Measurements from ENCODE around the gene TXNRD3. TPM values are rescaled to one million over a fixed set of nuclear protein-coding genes. Genes with fewer than 3 reads are reported as not detected.

Gene TXNRD3
- 10 to 100 TPM in 2 of 4 donors, 1 to 10 TPM in 2; 7.8 to 14.7 (median 9.4) TPM for total RNA-seq

- peak within 1 kb of the TSS; percentile 55 to 93 (median 85) for H3K4me3 ChIP-seq
- WGBS, 2 donors, result 0 to 7% methylated on average over 1 to 7 of the region's 102 CpGs
- H3K27me3 ChIP-seq, result peaks cover 0 to 28% (median 0%) of the 10 kb centered on the region in 4 donors
- no peak for DNase-seq
- intact Hi-C loops (cut with DNase I), result no loop called here
- H3K36me3 ChIP-seq, result no peaks in the 10 kb centered on the region
- no peaks in the 10 kb centered on the region for H3K9me3 ChIP-seq
- H3K27ac ChIP-seq, result peak within 1 kb of the TSS; percentile 62 to 88 (median 86)
- peaks cover 0 to 20% (median 3%) of the 10 kb centered on the region in 3 donors for H3K4me1 ChIP-seq
- TF ChIP-seq POLR2A (IDR thresholded peaks at IDR 0.05) (peak in 2 of 4 donors; percentile 52 to 70), CTCF (IDR thresholded peaks at IDR 0.05) (peak in 2 of 6 experiments; percentile 10 to 27)
These were observed at the start of gene TXNRD3 for GRCh38 chr3:126654571-126655383. Gene TXNRD3, minus strand, starts transcription at chr3:126655124.

DNA sequence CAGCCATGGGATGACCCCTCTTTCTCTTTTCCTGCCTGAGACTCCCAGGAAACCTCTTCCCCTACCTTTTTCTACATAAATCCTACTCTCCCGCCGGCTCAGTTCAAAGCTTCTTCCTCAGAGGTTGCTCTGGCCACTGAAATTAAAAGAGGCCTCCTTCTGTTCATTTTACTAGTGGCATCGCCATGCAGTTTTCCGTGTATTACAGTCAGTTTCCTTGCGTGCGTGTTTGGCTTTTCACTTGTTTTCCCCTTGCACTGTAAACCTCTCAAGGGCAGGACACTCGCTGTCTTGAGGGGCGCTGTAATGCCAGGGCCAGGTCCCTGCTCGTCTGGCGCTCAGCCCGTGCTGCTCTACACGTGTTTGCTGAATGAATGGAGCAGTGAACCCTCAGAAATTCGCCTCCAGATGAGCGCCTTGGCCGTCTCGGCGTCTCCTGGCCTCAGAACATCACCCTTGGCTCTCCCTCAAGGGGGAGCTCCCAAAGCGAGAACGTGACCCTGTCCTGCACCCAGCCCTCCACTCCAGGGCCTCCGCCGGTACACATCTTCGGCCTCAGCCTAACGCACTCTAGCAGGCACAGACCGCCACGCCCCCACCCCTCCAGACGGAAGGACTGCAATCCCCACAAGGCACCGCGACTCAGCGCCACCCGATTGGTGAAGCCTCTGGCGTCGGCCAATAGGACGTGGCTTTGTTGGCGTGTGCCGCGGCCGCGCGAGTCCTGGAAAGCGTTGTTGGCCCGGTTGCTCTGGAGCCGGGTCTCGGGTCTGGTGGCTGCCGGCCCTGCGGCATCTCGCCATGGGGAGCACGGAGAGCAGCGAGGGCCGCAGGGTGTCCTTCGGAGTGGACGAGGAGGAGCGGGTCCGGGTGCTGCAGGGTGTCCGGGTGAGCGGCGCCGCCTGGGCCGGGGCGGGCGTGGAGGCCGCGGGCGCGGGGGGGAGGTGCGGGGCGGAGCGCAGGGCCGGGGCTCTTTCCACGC is 48.9 kb upstream of the TXNRD3 start, which contains the start of gene CHCHD6:
Gene CHCHD6 (plus strand): TSS at position 729 of the 982 bp plus-strand sequence. CDS start 73 bp downstream, at position 802.
- TF ChIP-seq CTCF (IDR thresholded peaks at IDR 0.05) (peak in 2 of 6 experiments; percentile 9 to 25), POLR2A (IDR thresholded peaks at IDR 0.05) (no peak)
- intact Hi-C loops (cut with DNase I), result no loop called here
- Histone ChIP-seq H3K27ac (peak within 1 kb of the TSS in 3 of 4 donors; percentile 36 to 54 (median 36)), H3K9me3 (no peaks in the 10 kb centered on the region), H3K4me3 (peak within 1 kb of the TSS; percentile 69 to 91 (median 87)), H3K36me3 (no peaks in the 10 kb centered on the region), H3K4me1 (peaks cover 9 to 20% (median 10%) of the 10 kb centered on the region in 3 donors), H3K27me3 (peaks cover 0 to 17% (median 0%) of the 10 kb centered on the region in 4 donors)
- peak; percentile 74 for DNase-seq
- whole genome bisulfite sequencing, 2 donors, result 20 to 25% methylated on average over 8 to 12 of the region's 69 CpGs

DNA sequence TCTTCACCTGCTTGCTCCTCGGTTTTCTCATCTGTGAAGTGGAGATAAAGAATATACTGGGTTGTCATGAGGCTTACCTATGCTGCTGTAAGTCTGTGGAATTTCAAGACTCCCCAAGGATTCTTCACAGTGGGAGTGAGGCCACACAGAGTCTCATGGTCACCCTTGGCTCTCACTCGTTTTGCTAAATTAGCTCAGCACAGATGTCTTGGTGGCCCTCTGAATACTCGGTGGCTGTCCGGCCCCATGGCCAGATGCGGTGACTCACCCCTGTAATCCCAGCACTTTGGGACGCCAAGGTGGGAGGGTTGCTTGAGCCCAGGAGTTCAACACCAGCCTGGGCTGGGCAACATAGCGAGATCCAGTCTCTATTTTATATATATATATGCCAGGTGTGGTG is 44.1 kb upstream of the TXNRD3 start:
- H3K36me3 ChIP-seq, result no peaks in the 10 kb centered on the region
- DNase-seq, result no peak
- peaks cover 0 to 6% (median 6%) of the 10 kb centered on the region in 3 donors for H3K4me1 ChIP-seq
- no peak overlapping the region for H3K4me3 ChIP-seq
- peaks cover 0 to 58% (median 1%) of the 10 kb centered on the region in 4 donors for H3K27me3 ChIP-seq
- intact Hi-C loops (cut with DNase I), result no loop called here
- H3K9me3 ChIP-seq, result no peaks in the 10 kb centered on the region
- TF ChIP-seq CTCF (IDR thresholded peaks at IDR 0.05) (no peak), POLR2A (IDR thresholded peaks at IDR 0.05) (no peak)
- 66 to 84% methylated on average over 6 to 7 of the region's 7 CpGs for WGBS, 2 donors
- H3K27ac ChIP-seq, result no peak overlapping the region

DNA sequence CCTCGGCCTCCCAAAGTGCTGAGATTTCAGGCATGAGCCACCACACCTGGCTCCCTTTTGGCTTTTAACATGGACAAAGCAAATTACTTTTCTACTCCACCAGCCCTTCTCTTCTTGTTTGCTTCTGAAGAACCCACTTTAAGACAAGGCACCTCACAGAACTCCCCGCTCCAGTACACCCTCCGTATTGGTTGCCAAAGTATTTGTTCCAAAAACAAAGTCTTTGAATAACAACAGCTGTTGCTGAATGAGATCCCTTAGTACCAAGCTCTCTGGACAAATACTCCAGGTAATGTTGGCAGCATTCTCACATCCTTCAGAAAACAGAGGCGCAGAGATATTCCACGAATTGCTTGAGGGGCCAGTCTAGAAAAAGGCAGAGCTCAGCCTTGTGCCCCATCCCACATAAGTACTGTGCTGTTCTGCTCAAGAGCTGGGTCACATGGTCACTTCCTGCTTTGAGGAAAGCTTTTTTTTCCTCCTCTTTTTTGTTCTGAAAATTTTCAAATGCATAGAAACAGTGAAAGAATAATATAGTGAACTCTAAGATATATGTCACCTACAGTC is 41.9 kb upstream of the TXNRD3 start:
- Histone ChIP-seq H3K27ac (no peak overlapping the region), H3K27me3 (peaks cover 0 to 76% (median 1%) of the 10 kb centered on the region in 4 donors), H3K9me3 (no peaks in the 10 kb centered on the region), H3K36me3 (no peaks in the 10 kb centered on the region), H3K4me1 (no peaks in the 10 kb centered on the region), H3K4me3 (no peak overlapping the region)
- 43 to 56% methylated on average over 5 of the region's 5 CpGs for WGBS, 2 donors
- no peak for DNase-seq
- intact Hi-C loops (cut with DNase I), result no loop called here
- TF ChIP-seq POLR2A (IDR thresholded peaks at IDR 0.05) (no peak), CTCF (IDR thresholded peaks at IDR 0.05) (no peak)
